ENCODE data around the gene UBASH3B.

DNA sequence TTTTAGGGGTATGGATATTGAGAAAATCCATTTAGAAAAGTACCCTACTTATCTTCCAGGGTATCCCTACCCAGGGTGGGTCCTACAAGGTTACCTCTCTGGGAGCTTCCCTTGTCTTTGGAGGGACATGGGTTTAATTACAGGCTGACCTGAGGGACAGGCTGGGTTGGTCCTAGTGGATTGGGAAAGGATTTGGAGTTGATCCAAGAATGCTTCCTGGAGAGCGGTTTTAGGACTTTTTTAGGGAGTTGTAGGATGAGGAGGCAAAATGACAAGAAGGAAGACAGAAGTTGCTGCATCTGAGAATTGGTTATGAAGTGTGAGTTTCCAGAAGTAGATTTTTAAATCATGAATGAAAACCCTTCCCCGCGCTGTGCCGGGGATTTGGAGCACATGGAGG lies 121.0 kb downstream of the UBASH3B start:
- TF ChIP-seq, protein P1, sequence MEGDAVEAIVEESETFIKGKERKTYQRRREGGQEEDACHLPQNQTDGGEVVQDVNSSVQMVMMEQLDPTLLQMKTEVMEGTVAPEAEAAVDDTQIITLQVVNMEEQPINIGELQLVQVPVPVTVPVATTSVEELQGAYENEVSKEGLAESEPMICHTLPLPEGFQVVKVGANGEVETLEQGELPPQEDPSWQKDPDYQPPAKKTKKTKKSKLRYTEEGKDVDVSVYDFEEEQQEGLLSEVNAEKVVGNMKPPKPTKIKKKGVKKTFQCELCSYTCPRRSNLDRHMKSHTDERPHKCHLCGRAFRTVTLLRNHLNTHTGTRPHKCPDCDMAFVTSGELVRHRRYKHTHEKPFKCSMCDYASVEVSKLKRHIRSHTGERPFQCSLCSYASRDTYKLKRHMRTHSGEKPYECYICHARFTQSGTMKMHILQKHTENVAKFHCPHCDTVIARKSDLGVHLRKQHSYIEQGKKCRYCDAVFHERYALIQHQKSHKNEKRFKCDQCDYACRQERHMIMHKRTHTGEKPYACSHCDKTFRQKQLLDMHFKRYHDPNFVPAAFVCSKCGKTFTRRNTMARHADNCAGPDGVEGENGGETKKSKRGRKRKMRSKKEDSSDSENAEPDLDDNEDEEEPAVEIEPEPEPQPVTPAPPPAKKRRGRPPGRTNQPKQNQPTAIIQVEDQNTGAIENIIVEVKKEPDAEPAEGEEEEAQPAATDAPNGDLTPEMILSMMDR (IDR thresholded peaks at IDR 0.05; ENCODE audit: poor library complexity): no peak
- no peak for TF ChIP-seq EZH2 (IDR thresholded peaks at IDR 0.05; ENCODE audit: borderline replicate concordance)
- no peak for TF ChIP-seq EZH2phosphoT487 (IDR thresholded peaks at IDR 0.05; ENCODE audit: low read depth, severe bottlenecking, unreplicated experiment)
